Osteocyte (in vitro differentiated cells): Measurements from ENCODE around the gene FUBP3. TPM values are rescaled to one million over a fixed set of nuclear protein-coding genes. Genes with fewer than 3 reads are reported as not detected.

Experiments
- DNase-seq: peaks from one replicate; pipeline ENCODE4 v3.0.0; 2021; ENCODE audit warnings: mixed read lengths; ENCODE audit not compliant: unreplicated experiment; ENCODE audit errors: extremely low spot score
- H3K27ac Mint-ChIP-seq: one replicate; pipeline ENCODE4 v1.8.0; 2021; ENCODE audit warnings: mild to moderate bottlenecking, mixed read lengths; ENCODE audit not compliant: unreplicated experiment
- H3K27me3 Mint-ChIP-seq: one replicate; pipeline ENCODE4 v1.8.0; 2021; ENCODE audit warnings: mixed read lengths; ENCODE audit not compliant: unreplicated experiment
- H3K36me3 Mint-ChIP-seq: one replicate; pipeline ENCODE4 v1.8.0; 2021; ENCODE audit warnings: mixed read lengths; ENCODE audit not compliant: unreplicated experiment
- H3K4me1 Mint-ChIP-seq: one replicate; pipeline ENCODE4 v1.8.0; 2021; ENCODE audit warnings: mixed read lengths; ENCODE audit not compliant: unreplicated experiment
- H3K4me3 Mint-ChIP-seq: one replicate; pipeline ENCODE4 v1.8.0; 2021; ENCODE audit warnings: mild to moderate bottlenecking, moderate library complexity, mixed read lengths; ENCODE audit not compliant: unreplicated experiment
- H3K9me3 Mint-ChIP-seq: one replicate; pipeline ENCODE4 v1.8.0; 2021; ENCODE audit warnings: mixed read lengths; ENCODE audit not compliant: unreplicated experiment
- total RNA-seq: library from RNA; stranded (reverse); gene quantifications from 2 replicates; pipeline ENCODE4 v1.2.1, GENCODE V29; 2021
- TF ChIP-seq, protein P1 (sequence below): fragments of 200-600 bp; sonication (generic); IDR thresholded peaks from 2 replicates; pipeline ENCODE4 v1.5.0; 2021; ENCODE audit warnings: antibody characterized with exemption, mild to moderate bottlenecking, moderate library complexity

FUBP3 gene
- total RNA-seq, 1 donor from 2014 or later: 72.7 TPM

DNA sequence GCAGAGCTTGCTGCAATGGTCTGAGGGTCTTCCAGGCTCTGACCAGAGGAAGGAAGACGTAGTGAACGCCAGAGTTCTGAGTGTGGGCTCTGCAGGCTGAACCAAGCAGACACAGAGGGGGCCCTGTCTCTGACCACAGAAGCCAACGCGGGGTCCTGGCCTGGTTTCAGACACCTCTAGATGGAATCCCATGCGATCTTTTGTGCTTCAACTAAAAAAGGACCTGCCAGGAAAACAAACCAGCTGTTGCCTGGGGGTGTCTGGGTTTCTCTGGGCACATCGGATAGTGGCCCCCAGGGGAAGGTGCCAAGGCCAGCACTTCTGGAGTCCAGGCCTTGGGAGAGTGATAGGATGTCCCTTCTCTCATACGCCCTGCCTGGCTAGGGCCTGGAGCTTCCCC, 97.9 kb downstream of the FUBP3 start:
- Mint-ChIP-seq H3K4me1 (peaks cover 13% of the 10 kb centered on the region), H3K27me3 (peaks cover 4% of the 10 kb centered on the region), H3K9me3 (no peaks in the 10 kb centered on the region), H3K36me3 (no peaks in the 10 kb centered on the region), H3K4me3 (no peak overlapping the region), H3K27ac (no peak overlapping the region)
- DNase-seq: no peak
- TF ChIP-seq, protein P1, sequence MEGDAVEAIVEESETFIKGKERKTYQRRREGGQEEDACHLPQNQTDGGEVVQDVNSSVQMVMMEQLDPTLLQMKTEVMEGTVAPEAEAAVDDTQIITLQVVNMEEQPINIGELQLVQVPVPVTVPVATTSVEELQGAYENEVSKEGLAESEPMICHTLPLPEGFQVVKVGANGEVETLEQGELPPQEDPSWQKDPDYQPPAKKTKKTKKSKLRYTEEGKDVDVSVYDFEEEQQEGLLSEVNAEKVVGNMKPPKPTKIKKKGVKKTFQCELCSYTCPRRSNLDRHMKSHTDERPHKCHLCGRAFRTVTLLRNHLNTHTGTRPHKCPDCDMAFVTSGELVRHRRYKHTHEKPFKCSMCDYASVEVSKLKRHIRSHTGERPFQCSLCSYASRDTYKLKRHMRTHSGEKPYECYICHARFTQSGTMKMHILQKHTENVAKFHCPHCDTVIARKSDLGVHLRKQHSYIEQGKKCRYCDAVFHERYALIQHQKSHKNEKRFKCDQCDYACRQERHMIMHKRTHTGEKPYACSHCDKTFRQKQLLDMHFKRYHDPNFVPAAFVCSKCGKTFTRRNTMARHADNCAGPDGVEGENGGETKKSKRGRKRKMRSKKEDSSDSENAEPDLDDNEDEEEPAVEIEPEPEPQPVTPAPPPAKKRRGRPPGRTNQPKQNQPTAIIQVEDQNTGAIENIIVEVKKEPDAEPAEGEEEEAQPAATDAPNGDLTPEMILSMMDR: no peak

DNA sequence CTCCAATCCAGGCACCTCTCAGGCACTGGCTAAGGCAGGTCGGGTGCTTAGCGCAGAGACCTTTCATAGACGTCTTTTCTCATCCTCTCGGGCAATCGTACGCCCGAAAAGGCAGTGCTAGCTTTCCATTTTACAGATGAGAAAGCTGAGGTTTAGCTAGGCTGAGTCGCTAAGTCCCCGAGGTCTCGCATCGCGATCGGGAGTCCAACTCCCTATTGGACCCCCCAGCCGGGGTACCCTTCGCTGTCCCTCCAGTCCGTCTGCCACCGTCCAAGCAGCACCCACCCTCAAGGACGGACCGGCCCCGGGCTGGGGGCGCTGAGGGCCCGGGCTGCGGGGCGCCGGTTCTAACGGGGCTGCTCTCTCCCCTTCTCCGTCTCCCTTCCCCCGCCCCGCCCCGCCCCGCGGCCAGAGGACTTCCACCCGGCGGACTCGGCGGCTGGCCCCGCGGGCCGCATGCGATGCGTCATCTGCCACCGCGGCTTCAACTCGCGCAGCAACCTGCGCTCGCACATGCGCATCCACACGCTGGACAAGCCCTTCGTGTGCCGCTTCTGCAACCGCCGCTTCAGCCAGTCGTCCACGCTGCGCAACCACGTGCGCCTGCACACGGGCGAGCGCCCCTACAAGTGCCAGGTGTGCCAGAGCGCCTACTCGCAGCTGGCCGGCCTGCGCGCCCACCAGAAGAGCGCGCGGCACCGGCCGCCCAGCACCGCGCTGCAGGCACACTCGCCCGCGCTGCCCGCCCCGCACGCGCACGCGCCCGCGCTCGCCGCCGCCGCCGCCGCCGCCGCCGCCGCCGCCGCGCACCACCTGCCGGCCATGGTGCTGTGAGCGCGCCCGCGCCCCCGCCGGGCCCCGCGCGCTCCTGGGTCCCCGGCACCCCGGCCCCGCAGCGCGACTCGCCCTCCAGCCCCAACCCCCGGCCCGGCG, 101.7 kb downstream of the FUBP3 start:
- Mint-ChIP-seq H3K36me3 (no peaks in the 10 kb centered on the region), H3K4me1 (peaks cover 7% of the 10 kb centered on the region), H3K27me3 (peaks cover 4% of the 10 kb centered on the region), H3K9me3 (no peaks in the 10 kb centered on the region), H3K27ac (no peak overlapping the region), H3K4me3 (peak overlapping the region; percentile 54)
- peak; percentile 90 for DNase-seq
- TF ChIP-seq, protein P1: no peak

DNA sequence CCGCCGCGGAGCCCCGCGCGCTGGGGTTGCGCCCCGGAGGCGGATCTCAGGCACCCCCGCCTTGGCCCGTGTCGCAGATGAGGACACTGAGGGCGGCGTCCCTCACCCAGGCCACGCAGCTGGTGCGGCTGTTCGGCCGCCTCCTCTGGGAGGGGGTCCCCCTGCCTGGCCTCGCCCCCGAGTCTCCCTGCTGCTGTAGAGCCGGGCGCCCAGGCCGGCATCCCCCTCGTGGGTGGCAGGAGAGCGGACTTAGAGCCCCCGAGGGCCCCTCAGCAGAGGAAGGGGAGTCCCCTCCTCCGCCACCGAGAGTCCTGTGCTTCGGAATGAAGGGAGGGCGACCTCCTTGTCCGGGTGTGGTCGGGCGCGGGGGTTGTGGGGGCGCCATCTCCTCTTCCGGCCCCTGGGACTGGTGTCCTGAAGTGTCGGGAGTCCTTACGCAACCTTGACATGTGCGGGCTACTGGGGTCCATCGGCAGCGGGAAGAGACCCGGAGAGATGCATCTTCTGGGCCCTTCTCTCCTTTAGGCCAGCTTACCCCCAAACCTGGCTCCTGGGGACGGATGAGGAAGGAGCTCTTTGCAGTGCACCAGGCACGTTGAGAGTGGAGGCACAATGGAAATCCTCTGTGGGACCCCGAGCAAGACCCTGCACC, 102.5 kb downstream of the FUBP3 start:
- no peak for DNase-seq
- Mint-ChIP-seq H3K36me3 (no peaks in the 10 kb centered on the region), H3K27ac (no peak overlapping the region), H3K4me3 (peak overlapping the region; percentile 77), H3K4me1 (peaks cover 7% of the 10 kb centered on the region), H3K9me3 (no peaks in the 10 kb centered on the region), H3K27me3 (peaks cover 4% of the 10 kb centered on the region)
- TF ChIP-seq, protein P1: no peak

DNA sequence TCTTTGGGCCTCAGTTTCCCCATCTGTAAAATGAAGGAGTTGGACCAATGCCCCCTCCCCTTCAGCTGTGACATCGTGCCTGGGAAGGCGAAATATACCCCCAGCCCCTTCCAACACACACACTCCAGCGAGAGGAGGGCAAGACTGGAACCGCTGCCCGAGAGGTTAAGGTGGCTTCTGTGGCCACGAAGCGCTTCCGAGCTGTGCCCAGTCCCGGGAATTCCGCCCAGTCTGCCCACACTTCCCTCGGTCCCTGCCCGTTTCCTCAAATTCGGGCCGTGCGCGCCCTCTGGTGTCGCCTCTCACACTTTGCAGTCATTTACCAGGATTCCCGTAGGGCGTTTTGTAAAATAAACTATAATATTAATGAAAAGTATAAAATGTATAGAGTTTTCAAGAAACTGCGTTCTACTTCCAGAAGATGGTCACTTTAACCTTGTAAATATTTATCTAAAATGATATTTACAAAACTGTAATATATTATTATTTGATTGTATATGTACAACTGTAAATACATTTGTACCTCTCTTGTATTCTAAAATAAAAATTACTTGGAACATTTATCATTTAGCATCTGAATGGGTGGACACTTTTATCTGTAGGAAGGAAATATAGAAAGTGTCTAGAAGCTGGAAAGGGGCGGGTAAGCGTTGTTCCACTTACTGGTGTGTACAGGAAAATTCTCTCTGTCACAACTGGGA, 103.2 kb downstream of the FUBP3 start:
- Mint-ChIP-seq H3K4me1 (peaks cover 7% of the 10 kb centered on the region), H3K9me3 (no peaks in the 10 kb centered on the region), H3K27ac (no peak overlapping the region), H3K4me3 (peak overlapping the region; percentile 77), H3K36me3 (no peaks in the 10 kb centered on the region), H3K27me3 (peaks cover 4% of the 10 kb centered on the region)
- peak; percentile 93 for DNase-seq
- TF ChIP-seq, protein P1: peak; percentile 89
